Sigmoid colon (tissue), 7 donors: ENCODE measurements around the gene FYB1. TPM values are rescaled to one million over a fixed set of nuclear protein-coding genes. Genes with fewer than 3 reads are reported as not detected.

Experiments used
- DNase-seq: peaks from one replicate; pipeline ENCODE4 v3.0.0-alpha.2; 2019
- H3K27ac ChIP-seq, 4 donors: fragments of 200-600 bp; sonication (generic); one replicate each; pipeline ENCODE4 v1.5.1; 2016 to 2019; ENCODE audit warnings: mild to moderate bottlenecking in 1 of 4
- H3K27me3 ChIP-seq, 3 donors: fragments of 200-600 bp; sonication (generic); one replicate each; pipeline ENCODE4 v1.5.1; 2019; ENCODE audit warnings: mild to moderate bottlenecking in 1 of 3
- H3K36me3 ChIP-seq, 4 donors: fragments of 200-600 bp; sonication (generic); one replicate each; pipeline ENCODE4 v1.5.1; 2016 to 2019
- H3K4me1 ChIP-seq, 4 donors: fragments of 200-600 bp; sonication (generic); one replicate each; pipeline ENCODE4 v1.5.1; 2017 to 2019
- H3K4me3 ChIP-seq, 4 donors: fragments of 200-600 bp; sonication (generic); one replicate each; pipeline ENCODE4 v1.5.1; 2017 to 2019; ENCODE audit warnings: mild to moderate bottlenecking in 2 of 4, moderate library complexity in 1 of 4
- H3K9me3 ChIP-seq, 4 donors: fragments of 200-600 bp in 3 of 4; sonication (generic) in 3 of 4; one replicate each; pipeline versions ENCODE4 v1.5.1 to v1.6.1; 2013 to 2019
- CTCF ChIP-seq, 4 experiments: fragments of 450-650 bp in 3 of 4; fragments of 200-600 bp in 1 of 4; IDR thresholded peaks; one replicate each; pipeline ENCODE4 v1.5.1; 2016 to 2019; ENCODE audit warnings: antibody characterized with exemption in 4 of 4, mild to moderate bottlenecking in 3 of 4, moderate library complexity in 2 of 4
- EP300 ChIP-seq, 4 donors: sonication (generic); formaldehyde crosslinking; IDR thresholded peaks; one replicate each; pipeline ENCODE4 v1.6.1; 2017; ENCODE audit warnings: antibody characterized with exemption in 4 of 4
- POLR2A ChIP-seq, 2 donors: fragments of 450-650 bp; IDR thresholded peaks; one replicate each; pipeline ENCODE4 v1.6.1; 2016; ENCODE audit warnings: antibody characterized with exemption in 2 of 2, mild to moderate bottlenecking in 2 of 2, moderate library complexity in 2 of 2
- POLR2AphosphoS5 ChIP-seq, 4 donors: sonication (generic); formaldehyde crosslinking; IDR thresholded peaks; one replicate each; pipeline ENCODE4 v1.6.1; 2017; ENCODE audit warnings: antibody characterized with exemption in 4 of 4
- WGBS, 2 donors: extraction: QIAGEN DNeasy Blood & Tissue Kit; methylation state at CpG; one replicate each; pipeline ENCODE4 v1.1.7; 2013; 5-methylcytosine and 5-hydroxymethylcytosine counted together
- intact Hi-C: fragments of 100-400 bp; cut with DNase I; formaldehyde crosslinking; loops from one replicate; pipeline ENCODE4 v1.15.1; 2023
- polyA plus RNA-seq, 3 donors: library from polyadenylated mRNA; stranded (reverse); fragments of 200-250 nt; gene quantifications; one replicate each; pipeline ENCODE4 v1.2.3, GENCODE V29; 2013
- total RNA-seq, 4 donors: library from RNA; depleted of rRNA; stranded (reverse); fragments of >200 nt; gene quantifications; one replicate each; pipeline ENCODE4 v1.1.0, GENCODE V29; 2016
- donor health status: healthy with polysubstance abuse.
- donor health status: Bipolar disorder and iron deficiency.
- donor health status: healthy.

The FYB1 gene
- total and polyA plus RNA-seq, 7 donors = 2.8 to 18.2 (median 11.1) TPM

- H3K4me1 ChIP-seq = no peaks in the 10 kb centered on the region
- H3K4me3 ChIP-seq = no peak overlapping the region
- H3K9me3 ChIP-seq = no peaks in the 10 kb centered on the region
- H3K27me3 ChIP-seq = no peaks in the 10 kb centered on the region
- TF ChIP-seq POLR2A (IDR thresholded peaks at IDR 0.05) = no peak
- WGBS, 2 donors = 27 to 70% methylated on average over 3 of the region's 3 CpGs
- intact Hi-C loops = no loop called here
- no peak overlapping the region for H3K27ac ChIP-seq
- no peak for DNase-seq
- H3K36me3 ChIP-seq = no peaks in the 10 kb centered on the region
Observed at GRCh38 chr5:39132792-39133191, 86.6 kb downstream of the FYB1 start.

- no peak for DNase-seq
Observed at GRCh38 chr5:39132128-39132447, 87.3 kb downstream of the FYB1 start.

GRCh38 chr5:39131210-39132127 lies 87.9 kb downstream of the FYB1 start:
- Histone ChIP-seq H3K9me3 (no peaks in the 10 kb centered on the region), H3K36me3 (no peaks in the 10 kb centered on the region), H3K27me3 (no peaks in the 10 kb centered on the region), H3K27ac (no peak overlapping the region), H3K4me1 (no peaks in the 10 kb centered on the region), H3K4me3 (no peak overlapping the region)
- no peak for TF ChIP-seq EP300 (IDR thresholded peaks at IDR 0.05)
- no peak for TF ChIP-seq CTCF (IDR thresholded peaks at IDR 0.05)
- no peak for TF ChIP-seq POLR2AphosphoS5 (IDR thresholded peaks at IDR 0.05)
- no peak for TF ChIP-seq POLR2A (IDR thresholded peaks at IDR 0.05)
- 51 to 65% methylated on average over 3 of the region's 3 CpGs for WGBS, 2 donors
- no peak for DNase-seq
- intact Hi-C loops = no loop called here

More at GRCh38 chr5:39132128-39132447, 87.3 kb downstream of the FYB1 start:
- TF ChIP-seq CTCF (IDR thresholded peaks at IDR 0.05) (no peak), POLR2AphosphoS5 (IDR thresholded peaks at IDR 0.05) (no peak), POLR2A (IDR thresholded peaks at IDR 0.05) (no peak), EP300 (IDR thresholded peaks at IDR 0.05) (no peak)
- no peaks in the 10 kb centered on the region for H3K4me1 ChIP-seq
- no peaks in the 10 kb centered on the region for H3K27me3 ChIP-seq
- WGBS, 2 donors = 68 to 81% methylated on average over 3 of the region's 3 CpGs
- intact Hi-C loops = no loop called here
- no peaks in the 10 kb centered on the region for H3K9me3 ChIP-seq
- H3K36me3 ChIP-seq = no peaks in the 10 kb centered on the region
- no peak overlapping the region for H3K27ac ChIP-seq
- H3K4me3 ChIP-seq = no peak overlapping the region

- H3K27me3 ChIP-seq = no peaks in the 10 kb centered on the region
- DNase-seq = no peak
- TF ChIP-seq POLR2AphosphoS5 (IDR thresholded peaks at IDR 0.05) = no peak
- no peak for TF ChIP-seq EP300 (IDR thresholded peaks at IDR 0.05)
- TF ChIP-seq POLR2A (IDR thresholded peaks at IDR 0.05) = no peak
- no peak for TF ChIP-seq CTCF (IDR thresholded peaks at IDR 0.05)
- H3K4me3 ChIP-seq = no peak overlapping the region
- no peaks in the 10 kb centered on the region for H3K36me3 ChIP-seq
- intact Hi-C loops = no loop called here
- H3K4me1 ChIP-seq = no peaks in the 10 kb centered on the region
- no peak overlapping the region for H3K27ac ChIP-seq
- no peaks in the 10 kb centered on the region for H3K9me3 ChIP-seq
- 70 to 83% methylated on average over 1 of the region's 1 CpG for WGBS, 2 donors
Observed at GRCh38 chr5:39130716-39131115, 88.6 kb downstream of the FYB1 start.

- H3K36me3 ChIP-seq = no peaks in the 10 kb centered on the region
- no peaks in the 10 kb centered on the region for H3K27me3 ChIP-seq
- no peaks in the 10 kb centered on the region for H3K4me1 ChIP-seq
- DNase-seq = no peak
- H3K9me3 ChIP-seq = no peaks in the 10 kb centered on the region
- TF ChIP-seq CTCF (IDR thresholded peaks at IDR 0.05) (no peak), POLR2A (IDR thresholded peaks at IDR 0.05) (no peak)
- intact Hi-C loops = no loop called here
- 74 to 89% methylated on average over 2 of the region's 2 CpGs for WGBS, 2 donors
- no peak overlapping the region for H3K4me3 ChIP-seq
- no peak overlapping the region for H3K27ac ChIP-seq
Observed at GRCh38 chr5:39121922-39122321, 97.4 kb downstream of the FYB1 start.
